ENCODE data around the gene GABBR2.

GABBR2 gene

DNA sequence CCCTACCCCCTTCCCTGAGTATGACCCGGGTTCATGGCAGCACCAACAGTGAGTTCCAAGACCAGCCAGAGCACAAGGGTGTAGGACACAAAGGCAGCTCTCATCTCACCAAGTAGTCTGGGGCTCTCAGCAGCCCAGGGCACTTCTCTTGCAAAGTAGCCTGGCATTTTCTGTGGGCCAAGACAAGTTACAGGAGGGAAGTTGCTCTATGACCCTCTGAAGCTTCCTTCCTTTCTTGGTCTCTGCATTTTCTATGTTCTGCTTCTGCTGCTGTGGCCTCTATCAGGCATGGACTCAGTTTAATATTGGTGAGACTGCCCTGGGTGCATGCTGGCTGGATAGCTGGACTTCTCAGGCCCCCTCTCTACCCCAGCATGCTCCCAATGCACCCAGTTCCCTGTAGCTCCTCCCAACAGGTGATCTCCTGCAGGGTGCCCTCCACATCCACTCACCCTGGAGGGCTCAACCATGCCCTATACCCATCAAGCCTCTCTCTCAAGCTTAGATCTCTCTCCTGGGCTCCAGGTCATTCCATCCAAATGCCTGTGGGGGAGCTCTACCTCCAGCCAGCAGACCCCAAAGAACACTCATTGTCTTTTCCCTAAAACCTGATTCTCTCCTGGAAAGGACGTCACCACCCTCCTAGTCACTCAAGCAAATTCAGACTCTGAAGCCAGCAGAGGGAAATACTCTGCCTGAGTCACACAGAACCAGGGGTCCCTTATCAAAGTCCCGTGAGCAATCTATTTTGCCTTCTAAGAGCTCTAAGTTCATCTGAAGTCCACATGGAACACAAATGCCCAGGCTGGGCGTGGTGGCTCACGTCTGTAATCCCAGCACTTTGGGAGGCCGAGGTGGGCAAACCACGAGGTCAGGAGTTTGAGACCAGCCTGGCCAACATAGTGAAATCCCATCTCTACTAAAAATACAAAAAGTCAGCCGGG is 467.1 kb downstream of the GABBR2 start:
- no peak for DNase-seq

DNA sequence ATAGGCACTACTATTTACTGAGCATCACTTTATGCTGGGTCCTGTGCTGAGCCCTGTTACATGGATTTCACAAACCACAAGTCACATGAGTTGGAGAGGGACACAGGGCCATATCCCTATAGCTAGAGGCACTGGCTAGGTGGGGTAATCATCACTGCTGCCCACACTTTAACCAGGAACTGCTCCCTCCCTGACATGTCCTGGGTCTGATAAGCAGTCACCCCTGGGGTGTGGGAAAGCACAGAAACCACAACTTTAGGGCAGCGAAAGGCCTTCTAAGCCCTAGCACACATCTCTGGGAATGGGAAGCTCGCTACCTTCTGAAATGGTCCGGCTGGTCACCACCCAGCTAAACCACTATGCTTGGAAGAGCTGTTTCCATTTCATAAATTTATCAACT is 468.3 kb downstream of the GABBR2 start:
- DNase-seq, result no peak
